Prostate gland (tissue), 2 donors: ENCODE data around the gene LY6G5C. TPM values are rescaled to one million over a fixed set of nuclear protein-coding genes. Genes with fewer than 3 reads are reported as not detected.
A peak's percentile ranks its signal among the peaks of the same experiment; 100 is the strongest.

Experiments used
- DNase-seq: peaks from one replicate; pipeline ENCODE4 v3.0.0-alpha.2; 2019; ENCODE audit warnings: low spot score
- H3K27ac ChIP-seq, 2 donors: fragments of 200-600 bp; sonication (generic); 2 replicates each; pipeline ENCODE4 v1.5.1; 2017 to 2019
- H3K27me3 ChIP-seq: fragments of 200-600 bp; sonication (generic); replicated peaks from 2 replicates; pipeline ENCODE4 v1.5.1; 2019; ENCODE audit not compliant: insufficient read depth
- H3K36me3 ChIP-seq, 2 donors: fragments of 200-600 bp; sonication (generic); 1 replicate in 1 of 2; 2 replicates in 1 of 2; pipeline versions ENCODE4 v1.5.1 to v1.8.1; 2017 to 2019
- H3K4me1 ChIP-seq: fragments of 200-600 bp; sonication (generic); replicated peaks from 2 replicates; pipeline ENCODE4 v1.5.1; 2019
- H3K4me3 ChIP-seq, 2 donors: fragments of 200-600 bp; sonication (generic); 2 replicates each; pipeline ENCODE4 v1.5.1; 2017 to 2019
- H3K9me3 ChIP-seq: fragments of 200-600 bp; sonication (generic); 2 replicates; pipeline ENCODE4 v1.5.1; 2017
- CTCF ChIP-seq, 4 experiments: fragments of 200-600 bp in 2 of 4; fragments of 450-650 bp in 2 of 4; sonication (generic) in 2 of 4; IDR thresholded peaks; 1 replicate in 3 of 4; 2 replicates in 1 of 4; pipeline ENCODE4 v1.5.1; 2016 to 2019; ENCODE audit warnings: antibody characterized with exemption in 4 of 4, mild to moderate bottlenecking in 2 of 4, moderate library complexity in 2 of 4
- POLR2A ChIP-seq: fragments of 450-650 bp; IDR thresholded peaks from one replicate; pipeline ENCODE4 v1.6.1; 2016; ENCODE audit warnings: antibody characterized with exemption, mild to moderate bottlenecking
- POLR2AphosphoS5 ChIP-seq: sonication (generic); formaldehyde crosslinking; IDR thresholded peaks from one replicate; pipeline ENCODE4 v1.6.1; 2017; ENCODE audit warnings: antibody characterized with exemption
- WGBS: methylation state at CpG from one replicate; pipeline ENCODE4 v1.1.5; 2018; 5-methylcytosine and 5-hydroxymethylcytosine counted together
- intact Hi-C: fragments of 100-400 bp; cut with DNase I; formaldehyde crosslinking; loops from one replicate; pipeline ENCODE4 v1.14.2; 2022
- total RNA-seq, 2 donors: library from RNA; depleted of rRNA; stranded (reverse); fragments of >200 nt; gene quantifications; one replicate each; pipeline ENCODE4 v1.1.0, GENCODE V29; 2016

LY6G5C gene
- total RNA-seq, 2 donors from 2014 or later, result 1.6 to 2.6 TPM

GRCh38 chr6:31639449-31639861 is 41.4 kb downstream of the LY6G5C start:
- intact Hi-C loops, result no loop called here
- peaks cover 40 to 60% of the 10 kb centered on the region in 2 donors for H3K36me3 ChIP-seq
- TF ChIP-seq POLR2AphosphoS5, result no peak
- no peak for TF ChIP-seq CTCF (IDR thresholded peaks at IDR 0.05)
- TF ChIP-seq POLR2A, result no peak
- H3K27ac ChIP-seq, result no peak overlapping the region
- H3K9me3 ChIP-seq, result no peaks in the 10 kb centered on the region
- no peaks in the 10 kb centered on the region for H3K27me3 ChIP-seq
- no peak overlapping the region for H3K4me3 ChIP-seq
- no peak for DNase-seq
- H3K4me1 ChIP-seq, result no peaks in the 10 kb centered on the region
- WGBS, result 60% methylated on average over 5 of the region's 10 CpGs

GRCh38 chr6:31639043-31639442 is 41.8 kb downstream of the LY6G5C start:
- DNase-seq, result no peak
- no peaks in the 10 kb centered on the region for H3K27me3 ChIP-seq
- H3K4me1 ChIP-seq, result no peaks in the 10 kb centered on the region
- no peaks in the 10 kb centered on the region for H3K9me3 ChIP-seq
- intact Hi-C loops, result no loop called here
- 73% methylated on average over 9 of the region's 9 CpGs for WGBS
- H3K4me3 ChIP-seq, result no peak overlapping the region
- no peak for TF ChIP-seq POLR2A
- TF ChIP-seq CTCF (IDR thresholded peaks at IDR 0.05), result no peak
- TF ChIP-seq POLR2AphosphoS5, result no peak
- peaks cover 37 to 56% of the 10 kb centered on the region in 2 donors for H3K36me3 ChIP-seq
- no peak overlapping the region for H3K27ac ChIP-seq

GRCh38 chr6:31636698-31637596 is 43.9 kb downstream of the LY6G5C start:
- TF ChIP-seq POLR2A, result no peak
- Histone ChIP-seq H3K27ac (no peak overlapping the region), H3K36me3 (peaks cover 31 to 44% of the 10 kb centered on the region in 2 donors), H3K4me1 (no peaks in the 10 kb centered on the region), H3K9me3 (no peaks in the 10 kb centered on the region), H3K27me3 (no peaks in the 10 kb centered on the region), H3K4me3 (no peak overlapping the region)
- intact Hi-C loops, result no loop called here
- no peak for DNase-seq
- 74% methylated on average over 27 of the region's 27 CpGs for WGBS

- Histone ChIP-seq H3K4me3 (no peak overlapping the region), H3K27ac (no peak overlapping the region), H3K36me3 (peaks cover 22 to 40% of the 10 kb centered on the region in 2 donors), H3K9me3 (no peaks in the 10 kb centered on the region), H3K4me1 (no peaks in the 10 kb centered on the region), H3K27me3 (no peaks in the 10 kb centered on the region)
- no peak for DNase-seq
- whole genome bisulfite sequencing, result 73% methylated on average over 11 of the region's 11 CpGs
- intact Hi-C loops, result no loop called here
- no peak for TF ChIP-seq POLR2A
- no peak for TF ChIP-seq POLR2AphosphoS5
- TF ChIP-seq CTCF (IDR thresholded peaks at IDR 0.05), result no peak
These were observed 45.8 kb downstream of the LY6G5C start for GRCh38 chr6:31634969-31635575.

- 89% methylated on average over 3 of the region's 3 CpGs for WGBS
These were observed 46.7 kb downstream of the LY6G5C start for GRCh38 chr6:31634131-31634530.

More at GRCh38 chr6:31634131-31634530, 46.7 kb downstream of the LY6G5C start:
- intact Hi-C loops, result no loop called here
- Histone ChIP-seq H3K4me3 (no peak overlapping the region), H3K9me3 (no peaks in the 10 kb centered on the region), H3K27ac (peak overlapping the region in 1 of 2 donors; percentile 32), H3K27me3 (no peaks in the 10 kb centered on the region), H3K36me3 (peaks cover 27 to 37% of the 10 kb centered on the region in 2 donors), H3K4me1 (no peaks in the 10 kb centered on the region)
- no peak for TF ChIP-seq POLR2AphosphoS5
- no peak for TF ChIP-seq POLR2A
- TF ChIP-seq CTCF (IDR thresholded peaks at IDR 0.05), result no peak
- DNase-seq, result no peak
